ENCODE measurements around the gene ZCWPW2.
A peak's percentile ranks its signal among the peaks of the same experiment; 100 is the strongest.

The ZCWPW2 gene

DNA sequence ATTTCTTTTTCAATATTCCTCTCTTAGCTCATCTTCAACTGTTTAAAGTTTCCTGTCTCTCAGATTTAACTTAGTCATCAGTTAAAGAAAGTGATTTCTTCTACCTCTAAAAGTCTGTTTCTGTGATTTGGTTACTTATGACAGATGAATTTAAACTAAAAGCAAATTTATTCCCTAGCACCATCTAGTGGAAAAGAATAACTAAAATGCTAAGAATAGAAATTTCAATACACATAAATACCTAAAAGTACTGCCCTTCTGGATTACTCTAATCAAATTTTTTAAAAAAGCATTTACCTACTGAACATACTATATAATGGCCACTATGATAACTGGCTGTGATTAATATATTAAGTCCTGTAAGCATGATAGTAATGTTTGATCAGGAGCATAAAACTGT is 14.0 kb upstream of the ZCWPW2 start:
- no peak for DNase-seq (ENCODE audit: low spot score)
- TF ChIP-seq, protein P1, sequence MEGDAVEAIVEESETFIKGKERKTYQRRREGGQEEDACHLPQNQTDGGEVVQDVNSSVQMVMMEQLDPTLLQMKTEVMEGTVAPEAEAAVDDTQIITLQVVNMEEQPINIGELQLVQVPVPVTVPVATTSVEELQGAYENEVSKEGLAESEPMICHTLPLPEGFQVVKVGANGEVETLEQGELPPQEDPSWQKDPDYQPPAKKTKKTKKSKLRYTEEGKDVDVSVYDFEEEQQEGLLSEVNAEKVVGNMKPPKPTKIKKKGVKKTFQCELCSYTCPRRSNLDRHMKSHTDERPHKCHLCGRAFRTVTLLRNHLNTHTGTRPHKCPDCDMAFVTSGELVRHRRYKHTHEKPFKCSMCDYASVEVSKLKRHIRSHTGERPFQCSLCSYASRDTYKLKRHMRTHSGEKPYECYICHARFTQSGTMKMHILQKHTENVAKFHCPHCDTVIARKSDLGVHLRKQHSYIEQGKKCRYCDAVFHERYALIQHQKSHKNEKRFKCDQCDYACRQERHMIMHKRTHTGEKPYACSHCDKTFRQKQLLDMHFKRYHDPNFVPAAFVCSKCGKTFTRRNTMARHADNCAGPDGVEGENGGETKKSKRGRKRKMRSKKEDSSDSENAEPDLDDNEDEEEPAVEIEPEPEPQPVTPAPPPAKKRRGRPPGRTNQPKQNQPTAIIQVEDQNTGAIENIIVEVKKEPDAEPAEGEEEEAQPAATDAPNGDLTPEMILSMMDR (IDR thresholded peaks at IDR 0.05; ENCODE audit: extremely low read depth, insufficient read depth, missing control alignments), result peak; percentile 25
- in situ Hi-C loops (cut with MboI; ENCODE audit: low pct_unique_long_range_greater_than_20kb, low sequenced_read_pairs, unreplicated experiment), result loop anchor here (10.0 kb wide), 1 partner anchor 620 kb away; no protein-coding TSS in a partner anchor

- in situ Hi-C loops (cut with MboI; ENCODE audit: low pct_unique_long_range_greater_than_20kb, low sequenced_read_pairs, unreplicated experiment), result loop anchor here (10.0 kb wide), 1 partner anchor 620 kb away; no protein-coding TSS in a partner anchor
Observed at GRCh38 chr3:28335246-28335645, 13.3 kb upstream of the ZCWPW2 start.

GRCh38 chr3:28337230-28337629 is 11.3 kb upstream of the ZCWPW2 start:
- TF ChIP-seq, protein P1 (IDR thresholded peaks at IDR 0.05; ENCODE audit: extremely low read depth, insufficient read depth, missing control alignments), result no peak
- in situ Hi-C loops (cut with MboI; ENCODE audit: low pct_unique_long_range_greater_than_20kb, low sequenced_read_pairs, unreplicated experiment), result loop anchor here (10.0 kb wide), 1 partner anchor 622 kb away; no protein-coding TSS in a partner anchor
- no peak for DNase-seq (ENCODE audit: low spot score)

More at GRCh38 chr3:28335246-28335645, 13.3 kb upstream of the ZCWPW2 start:
- DNase-seq (ENCODE audit: low spot score), result no peak
- TF ChIP-seq, protein P1 (IDR thresholded peaks at IDR 0.05; ENCODE audit: extremely low read depth, insufficient read depth, missing control alignments), result no peak

- TF ChIP-seq, protein P1 (IDR thresholded peaks at IDR 0.05; ENCODE audit: extremely low read depth, insufficient read depth, missing control alignments), result no peak
- in situ Hi-C loops (cut with MboI; ENCODE audit: low pct_unique_long_range_greater_than_20kb, low sequenced_read_pairs, unreplicated experiment), result no loop called here
- no peak for DNase-seq (ENCODE audit: low spot score)
Observed at GRCh38 chr3:28343144-28343543, 5.4 kb upstream of the ZCWPW2 start.

DNA sequence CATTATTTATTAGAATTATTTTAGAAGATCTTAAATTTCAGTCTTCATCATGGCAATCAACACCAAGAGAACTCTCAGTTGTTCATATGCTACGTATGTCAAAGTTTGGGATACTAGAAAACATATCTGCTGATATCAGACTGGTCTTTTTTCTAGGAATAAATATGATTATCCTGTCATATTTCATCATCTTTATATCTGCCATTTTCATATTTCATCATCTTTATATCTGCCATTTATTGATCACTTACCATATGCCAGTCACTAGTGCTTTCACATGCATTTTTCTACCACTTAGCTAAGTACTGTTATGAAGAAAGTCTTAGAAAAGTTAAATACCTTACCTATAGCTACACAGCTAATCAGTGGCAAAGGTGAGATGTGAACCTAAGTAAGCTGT is 2.8 kb upstream of the ZCWPW2 start:
- in situ Hi-C loops (cut with MboI; ENCODE audit: low pct_unique_long_range_greater_than_20kb, low sequenced_read_pairs, unreplicated experiment), result no loop called here
- TF ChIP-seq, protein P1 (IDR thresholded peaks at IDR 0.05; ENCODE audit: extremely low read depth, insufficient read depth, missing control alignments), result no peak
- DNase-seq (ENCODE audit: low spot score), result no peak

DNA sequence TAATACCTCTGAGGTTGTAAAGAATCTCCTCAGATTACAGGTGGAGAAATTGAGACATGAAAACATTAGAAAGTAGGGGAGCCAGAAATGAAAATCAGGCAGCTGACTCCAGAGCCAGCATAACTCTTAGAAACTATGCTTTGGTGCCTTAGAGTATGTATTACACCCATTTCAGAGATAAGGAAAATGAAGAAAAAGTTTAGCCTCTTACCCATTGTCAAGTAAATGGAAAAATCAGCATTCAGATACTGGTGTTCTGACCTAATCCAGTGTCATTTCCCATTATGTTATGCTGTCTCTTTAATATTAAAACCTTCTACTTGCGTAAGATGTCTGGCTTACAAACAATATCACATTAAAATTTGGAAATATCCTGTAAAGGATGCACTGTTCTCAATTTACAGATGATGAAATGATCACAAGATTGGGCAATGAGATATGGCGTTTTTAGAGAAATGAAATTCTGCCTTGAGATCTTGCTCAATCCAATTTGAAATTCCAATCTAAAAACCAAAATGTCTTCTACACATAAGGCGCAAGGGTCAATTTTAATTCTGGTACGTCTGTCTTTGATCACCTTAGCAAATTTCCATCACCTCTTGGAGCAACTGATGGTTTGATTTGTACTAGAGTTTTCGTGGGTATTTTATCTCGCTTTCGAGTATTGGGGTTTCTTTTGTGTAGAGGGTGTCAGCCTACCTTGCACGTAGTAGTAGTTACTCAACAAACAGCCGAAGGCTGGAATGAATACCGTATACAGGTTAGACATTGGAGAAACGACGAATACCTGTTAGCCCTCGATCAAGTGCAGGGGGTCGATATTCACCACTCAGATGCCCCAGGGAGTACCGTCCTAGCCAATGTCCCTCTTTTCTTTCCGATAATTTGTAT is 902 bp upstream of the ZCWPW2 start:
- DNase-seq (ENCODE audit: low spot score), result no peak
- in situ Hi-C loops (cut with MboI; ENCODE audit: low pct_unique_long_range_greater_than_20kb, low sequenced_read_pairs, unreplicated experiment), result no loop called here
- TF ChIP-seq, protein P1 (IDR thresholded peaks at IDR 0.05; ENCODE audit: extremely low read depth, insufficient read depth, missing control alignments), result no peak
